Neutrophil (primary cell): ENCODE measurements around the gene C11orf24.

ENCODE experiments used
- H3K27ac ChIP-seq: fragments of 200-600 bp; sonication (generic); 2 replicates; pipeline ENCODE4 v1.5.1; 2016; ENCODE audit warnings: mild to moderate bottlenecking, moderate library complexity
- H3K27me3 ChIP-seq: fragments of 200-600 bp; sonication (generic); 2 replicates; pipeline ENCODE4 v1.6.0; 2016; ENCODE audit warnings: mild to moderate bottlenecking
- H3K36me3 ChIP-seq: fragments of 200-600 bp; sonication (generic); 2 replicates; pipeline ENCODE4 v1.5.1; 2017
- H3K4me1 ChIP-seq, 2 experiments: fragments of 200-600 bp in 1 of 2; sonication (generic) in 1 of 2; 1 replicate in 1 of 2; 2 replicates in 1 of 2; pipeline versions ENCODE4 v1.5.1 to v1.6.1; 2013 to 2016; ENCODE audit warnings: low read depth in 1 of 2, low read length in 1 of 2, mild to moderate bottlenecking in 1 of 2, moderate library complexity in 1 of 2; ENCODE audit not compliant: control insufficient read depth in 1 of 2, insufficient read depth in 1 of 2
- H3K4me3 ChIP-seq, 2 experiments: fragments of 200-600 bp in 1 of 2; sonication (generic) in 1 of 2; 1 replicate in 1 of 2; 2 replicates in 1 of 2; pipeline ENCODE4 v1.5.1; 2013 to 2016; ENCODE audit warnings: low read depth in 1 of 2, low read length in 1 of 2, mild to moderate bottlenecking in 1 of 2, moderate library complexity in 1 of 2
- H3K9me3 ChIP-seq: fragments of 200-600 bp; sonication (generic); 2 replicates; pipeline ENCODE4 v1.5.1; 2016
- TF ChIP-seq, protein P1 (sequence below): fragments of 200-600 bp; sonication (generic); IDR thresholded peaks from 2 replicates; pipeline ENCODE4 v1.5.1; 2016; ENCODE audit warnings: antibody characterized with exemption

The C11orf24 gene

GRCh38 chr11:68313574-68314202 lies 41.9 kb upstream of the C11orf24 start:
- peak overlapping the region; percentile 17 to 28 for H3K4me3 ChIP-seq
- TF ChIP-seq, protein P1, sequence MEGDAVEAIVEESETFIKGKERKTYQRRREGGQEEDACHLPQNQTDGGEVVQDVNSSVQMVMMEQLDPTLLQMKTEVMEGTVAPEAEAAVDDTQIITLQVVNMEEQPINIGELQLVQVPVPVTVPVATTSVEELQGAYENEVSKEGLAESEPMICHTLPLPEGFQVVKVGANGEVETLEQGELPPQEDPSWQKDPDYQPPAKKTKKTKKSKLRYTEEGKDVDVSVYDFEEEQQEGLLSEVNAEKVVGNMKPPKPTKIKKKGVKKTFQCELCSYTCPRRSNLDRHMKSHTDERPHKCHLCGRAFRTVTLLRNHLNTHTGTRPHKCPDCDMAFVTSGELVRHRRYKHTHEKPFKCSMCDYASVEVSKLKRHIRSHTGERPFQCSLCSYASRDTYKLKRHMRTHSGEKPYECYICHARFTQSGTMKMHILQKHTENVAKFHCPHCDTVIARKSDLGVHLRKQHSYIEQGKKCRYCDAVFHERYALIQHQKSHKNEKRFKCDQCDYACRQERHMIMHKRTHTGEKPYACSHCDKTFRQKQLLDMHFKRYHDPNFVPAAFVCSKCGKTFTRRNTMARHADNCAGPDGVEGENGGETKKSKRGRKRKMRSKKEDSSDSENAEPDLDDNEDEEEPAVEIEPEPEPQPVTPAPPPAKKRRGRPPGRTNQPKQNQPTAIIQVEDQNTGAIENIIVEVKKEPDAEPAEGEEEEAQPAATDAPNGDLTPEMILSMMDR, result no peak
- H3K27me3 ChIP-seq, result peaks cover 76% of the 10 kb centered on the region
- H3K27ac ChIP-seq, result no peak overlapping the region
- H3K4me1 ChIP-seq, result peaks cover 10 to 13% of the 10 kb centered on the region in 2 experiments
- no peaks in the 10 kb centered on the region for H3K9me3 ChIP-seq
- H3K36me3 ChIP-seq, result no peaks in the 10 kb centered on the region

DNA sequence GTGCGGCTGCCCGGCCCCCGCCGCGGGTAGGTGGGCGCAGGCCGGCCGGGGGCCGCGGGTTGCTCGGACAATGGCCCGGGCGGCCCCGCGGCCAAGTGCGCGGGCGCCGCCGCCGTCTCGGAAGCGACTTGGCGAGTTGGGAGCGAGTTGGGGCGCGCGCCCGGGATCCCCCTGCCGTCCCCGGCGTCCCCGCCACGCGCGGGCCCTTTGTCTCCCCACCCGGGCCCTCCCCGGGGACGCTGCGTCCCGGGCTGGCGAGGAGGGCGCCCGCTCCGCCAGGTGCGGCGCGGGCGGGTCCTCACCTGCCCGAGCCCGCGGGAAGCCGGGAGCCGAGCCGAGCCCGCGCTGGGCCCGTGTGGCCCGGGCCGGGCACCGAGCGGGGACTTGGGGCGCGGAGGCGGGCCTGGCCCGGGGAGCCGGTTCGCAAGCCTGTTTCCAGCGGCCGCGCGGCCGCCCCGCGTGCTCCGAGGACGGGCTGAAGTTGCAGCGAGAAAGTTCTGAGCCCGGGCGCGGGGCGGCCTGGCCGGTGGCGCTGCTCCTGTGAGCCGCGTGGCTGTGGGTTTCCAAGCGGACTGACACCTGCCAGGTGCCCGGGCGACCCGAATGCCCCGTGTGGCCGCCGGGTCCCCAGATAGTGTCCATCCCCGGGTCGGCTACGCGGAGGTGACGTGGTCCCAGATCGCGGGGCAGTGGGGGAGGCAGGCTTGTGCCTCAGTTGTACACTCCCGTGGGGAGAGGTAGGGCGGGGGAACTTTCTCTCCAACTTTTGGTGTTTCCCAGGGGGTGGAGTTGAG lies 41.2 kb upstream of the C11orf24 start:
- Histone ChIP-seq H3K27ac (no peak overlapping the region), H3K4me1 (peaks cover 10 to 13% of the 10 kb centered on the region in 2 experiments), H3K36me3 (no peaks in the 10 kb centered on the region), H3K9me3 (no peaks in the 10 kb centered on the region), H3K27me3 (peaks cover 76% of the 10 kb centered on the region), H3K4me3 (peak overlapping the region; percentile 17 to 28)
- TF ChIP-seq, protein P1, result no peak

DNA sequence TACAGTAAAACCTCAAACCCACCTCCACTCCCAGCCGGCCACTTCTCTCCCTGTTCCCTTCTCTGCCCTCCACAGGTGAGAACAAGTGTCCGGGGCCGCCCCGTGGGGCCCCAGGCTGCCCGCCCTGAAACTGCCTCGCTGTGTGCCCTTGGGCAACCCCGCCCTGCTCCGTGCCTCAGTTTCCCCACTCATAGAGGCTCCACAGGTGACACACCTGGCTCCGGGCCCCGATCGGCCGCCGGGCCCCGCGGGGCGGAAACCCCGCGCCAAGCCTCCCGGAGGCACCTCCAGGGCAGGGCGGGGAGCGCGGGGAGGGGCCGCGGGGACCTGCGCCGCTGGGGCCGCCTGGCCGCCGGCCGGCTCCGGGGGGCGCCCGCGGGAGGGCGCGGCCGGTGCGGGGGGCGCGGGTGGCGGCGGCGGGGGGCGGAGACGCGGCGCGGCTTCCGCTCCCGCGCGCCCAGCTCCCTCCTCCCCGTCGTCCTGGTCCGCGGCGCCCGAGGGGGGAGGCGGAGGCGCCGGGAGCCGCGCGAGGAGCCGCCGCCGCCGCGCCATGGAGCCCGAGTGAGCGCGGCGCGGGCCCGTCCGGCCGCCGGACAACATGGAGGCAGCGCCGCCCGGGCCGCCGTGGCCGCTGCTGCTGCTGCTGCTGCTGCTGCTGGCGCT lies 40.5 kb upstream of the C11orf24 start, which contains the start of gene LRP5:
TSS of gene LRP5 (plus strand) at position 475 of the 663 bp plus-strand sequence. CDS start at position 599, 124 bp downstream.
- TF ChIP-seq, protein P1, result no peak
- H3K36me3 ChIP-seq, result no peaks in the 10 kb centered on the region
- peaks cover 74% of the 10 kb centered on the region for H3K27me3 ChIP-seq
- H3K4me3 ChIP-seq, result peak within 1 kb of the TSS; percentile 17 to 28
- peaks cover 10 to 13% of the 10 kb centered on the region in 2 experiments for H3K4me1 ChIP-seq
- H3K27ac ChIP-seq, result no peak within 1 kb of the TSS
- H3K9me3 ChIP-seq, result no peaks in the 10 kb centered on the region

GRCh38 chr11:68311160-68312116 lies 39.7 kb upstream of the C11orf24 start:
- Histone ChIP-seq H3K27ac (no peak overlapping the region), H3K9me3 (no peaks in the 10 kb centered on the region), H3K4me1 (peaks cover 10 to 13% of the 10 kb centered on the region in 2 experiments), H3K27me3 (peaks cover 66% of the 10 kb centered on the region), H3K4me3 (no peak overlapping the region), H3K36me3 (no peaks in the 10 kb centered on the region)
- TF ChIP-seq, protein P1, result no peak
